Epidermal melanocyte (primary cell): Measurements from ENCODE around the gene TMEM169.
"Not testable (repeated sequence)": the region's sequence is repeated elsewhere in the genome, so short reads cannot be mapped to it uniquely, and the experiment has no call there.

Experiments used
- DNase-seq: peaks from one replicate; pipeline ENCODE4 v3.0.0; 2011; ENCODE audit warnings: low spot score; ENCODE audit not compliant: insufficient read length

Gene TMEM169

GRCh38 chr2:216071111-216071851 lies 10.4 kb upstream of the TMEM169 start:
- DNase-seq: no peak

GRCh38 chr2:216072473-216072872 lies 9.2 kb upstream of the TMEM169 start:
- DNase-seq: no peak

GRCh38 chr2:216073773-216074172 lies 7.9 kb upstream of the TMEM169 start:
- DNase-seq: no peak

- no peak for DNase-seq
Observed at GRCh38 chr2:216074380-216074779, 7.3 kb upstream of the TMEM169 start.

- no peak for DNase-seq
Observed at GRCh38 chr2:216074794-216075193, 6.9 kb upstream of the TMEM169 start.

GRCh38 chr2:216075510-216076485 lies 5.9 kb upstream of the TMEM169 start:
- no peak for DNase-seq

GRCh38 chr2:216078776-216079175 lies 2.9 kb upstream of the TMEM169 start:
- no peak for DNase-seq

- not testable (repeated sequence) for DNase-seq
Observed at GRCh38 chr2:216080048-216080447, 1.7 kb upstream of the TMEM169 start.

GRCh38 chr2:216081012-216081411 lies 707 bp upstream of the TMEM169 start:
- DNase-seq: no peak

GRCh38 chr2:216082117-216082711 lies 495 bp downstream of the TMEM169 start:
- DNase-seq: no peak

- DNase-seq: no peak
Observed at GRCh38 chr2:216082805-216083204, 1.1 kb downstream of the TMEM169 start.

GRCh38 chr2:216083464-216084281 lies 2.0 kb downstream of the TMEM169 start:
- no peak for DNase-seq

GRCh38 chr2:216084547-216084946 lies 2.8 kb downstream of the TMEM169 start:
- no peak for DNase-seq

GRCh38 chr2:216086207-216086893 lies 4.6 kb downstream of the TMEM169 start:
- no peak for DNase-seq

- DNase-seq: no peak
Observed at GRCh38 chr2:216090369-216090786, 8.7 kb downstream of the TMEM169 start.

GRCh38 chr2:216092646-216093045 lies 10.9 kb downstream of the TMEM169 start:
- DNase-seq: no peak

GRCh38 chr2:216094701-216095100 lies 13.0 kb downstream of the TMEM169 start:
- DNase-seq: no peak

GRCh38 chr2:216098421-216099334 lies 17.0 kb downstream of the TMEM169 start:
- DNase-seq: no peak

- no peak for DNase-seq
Observed at GRCh38 chr2:216101109-216101508, 19.4 kb downstream of the TMEM169 start.
